HS-27A (cell line): Measurements from ENCODE around the gene RAD51B.
"Not testable (repeated sequence)": the region's sequence is repeated elsewhere in the genome, so short reads cannot be mapped to it uniquely, and the experiment has no call there.

ENCODE experiments used
- DNase-seq: peaks from one replicate; pipeline ENCODE4 v3.0.0-alpha.2; 2012; ENCODE audit warnings: low read depth, missing footprints

RAD51B gene

DNA sequence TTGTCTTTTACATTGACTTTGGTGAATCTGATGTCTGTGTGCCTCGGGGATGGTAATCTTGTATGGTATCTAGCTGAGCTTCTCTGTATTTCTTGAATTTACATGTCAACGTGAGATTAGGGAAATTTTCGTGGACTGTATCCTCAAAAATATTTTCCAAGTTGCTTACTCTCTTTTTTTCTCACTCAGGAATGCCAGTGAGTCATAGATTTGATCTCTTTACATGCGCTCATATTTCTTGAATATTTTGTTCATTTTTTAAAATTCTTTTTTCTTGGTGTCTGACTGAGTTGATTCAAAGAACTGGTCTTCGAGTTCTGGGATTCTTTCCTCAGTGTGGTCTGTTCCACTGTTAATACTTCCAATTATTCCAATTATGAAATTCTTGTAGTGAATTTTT is 207.7 kb downstream of the RAD51B start:
- peak; percentile 59 for DNase-seq

DNA sequence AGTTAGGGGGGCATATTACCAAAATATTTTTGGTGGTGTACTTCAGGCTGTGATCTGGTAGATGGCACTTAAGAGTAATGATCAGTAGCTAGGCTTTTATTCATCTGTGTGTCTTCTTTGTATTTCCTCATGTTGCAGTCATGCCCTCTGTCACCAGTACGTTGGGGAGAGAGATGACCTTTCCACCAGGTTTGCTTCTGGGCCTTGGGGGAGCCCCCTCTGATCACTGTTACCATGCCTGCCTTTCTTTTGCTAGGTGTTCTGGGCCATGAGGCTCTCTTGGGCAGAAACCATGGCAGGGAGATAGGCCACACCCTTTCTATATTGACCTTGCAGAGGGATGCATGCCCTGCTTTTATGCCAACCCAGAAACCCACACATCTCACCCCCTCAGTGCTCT is 208.5 kb downstream of the RAD51B start:
- DNase-seq = no peak

DNA sequence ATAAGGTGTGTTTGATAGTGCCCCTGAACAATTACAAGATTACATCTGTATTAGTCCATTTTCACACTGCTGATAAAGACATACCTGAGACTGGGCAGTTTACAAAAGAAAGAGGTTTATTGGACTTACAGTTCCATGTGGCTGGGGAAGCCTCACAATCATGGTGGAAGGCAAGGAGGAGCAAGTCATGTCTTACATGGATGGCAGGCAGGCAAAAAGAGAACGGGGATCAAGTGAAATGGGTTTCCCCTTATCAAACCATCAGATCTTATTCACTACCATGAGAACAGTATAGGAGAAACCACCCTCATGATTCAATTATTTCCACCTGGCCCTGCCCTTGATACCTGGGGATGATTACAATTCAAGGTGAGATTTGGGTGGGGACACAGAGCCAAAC is 211.4 kb downstream of the RAD51B start:
- not testable (repeated sequence) for DNase-seq

DNA sequence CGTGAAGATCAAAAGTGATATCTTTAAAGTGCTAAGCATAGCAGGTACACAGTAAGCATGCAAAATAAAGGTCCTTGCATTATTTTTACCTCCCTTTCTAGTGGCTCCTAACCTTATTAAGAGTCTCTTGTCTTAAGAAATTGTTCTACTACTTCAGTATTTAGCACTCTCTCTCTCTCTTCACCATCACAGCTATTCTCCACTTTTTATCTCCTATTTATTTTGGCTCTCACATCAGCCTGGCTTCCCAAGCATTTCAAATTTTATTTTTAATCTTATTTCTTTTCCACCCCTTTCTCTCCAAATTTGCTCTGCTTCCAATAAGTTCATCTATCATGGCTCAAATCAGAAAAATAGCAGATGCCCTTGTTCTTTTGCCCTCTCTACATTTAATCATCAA is 212.6 kb downstream of the RAD51B start:
- DNase-seq = no peak

DNA sequence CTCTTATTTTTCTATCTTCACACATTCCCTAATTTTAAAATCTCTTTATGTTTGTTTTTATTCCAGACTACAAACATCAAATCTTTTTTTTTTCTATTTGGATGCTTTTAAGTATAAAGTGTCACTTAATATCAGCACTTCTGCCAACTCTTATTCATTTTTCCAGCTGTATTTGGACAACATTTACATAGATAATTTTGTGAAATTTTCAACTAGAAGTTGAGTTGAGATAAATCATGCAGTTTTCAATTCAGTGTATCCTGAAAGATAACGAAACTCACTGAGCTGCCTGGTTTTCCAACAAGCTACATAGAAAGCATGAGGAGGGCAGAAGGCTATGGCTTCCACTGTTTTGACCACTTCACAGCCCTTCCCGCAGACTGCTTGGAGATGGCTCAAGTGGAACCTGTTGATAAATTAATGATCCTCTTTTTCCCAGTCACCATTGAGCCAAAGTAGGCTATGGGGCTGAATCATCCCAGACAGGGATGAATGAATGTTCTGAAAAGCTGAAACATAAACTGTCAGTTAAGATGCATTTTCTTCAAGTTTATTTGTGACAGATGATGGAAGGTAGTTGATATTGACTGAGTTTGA is 213.9 kb downstream of the RAD51B start:
- no peak for DNase-seq

DNA sequence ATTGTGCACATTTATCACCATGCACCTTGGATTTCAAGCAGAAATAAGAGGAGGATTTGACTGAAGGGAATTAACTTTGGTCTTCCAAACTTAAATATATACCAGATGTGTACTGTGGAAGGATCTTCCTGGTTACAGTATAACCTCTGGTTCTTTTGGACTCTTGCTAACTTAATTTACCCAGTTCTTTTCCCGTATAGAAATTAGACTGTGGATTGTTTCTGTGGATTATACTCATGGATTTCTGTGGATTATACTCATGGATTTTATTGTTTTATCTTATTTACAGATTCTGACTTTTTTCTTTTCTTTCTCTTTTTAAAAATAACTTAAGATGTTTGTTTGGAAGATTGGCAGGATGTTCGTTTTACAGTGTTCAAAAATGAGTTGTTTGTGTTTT is 215.3 kb downstream of the RAD51B start:
- DNase-seq = no peak

DNA sequence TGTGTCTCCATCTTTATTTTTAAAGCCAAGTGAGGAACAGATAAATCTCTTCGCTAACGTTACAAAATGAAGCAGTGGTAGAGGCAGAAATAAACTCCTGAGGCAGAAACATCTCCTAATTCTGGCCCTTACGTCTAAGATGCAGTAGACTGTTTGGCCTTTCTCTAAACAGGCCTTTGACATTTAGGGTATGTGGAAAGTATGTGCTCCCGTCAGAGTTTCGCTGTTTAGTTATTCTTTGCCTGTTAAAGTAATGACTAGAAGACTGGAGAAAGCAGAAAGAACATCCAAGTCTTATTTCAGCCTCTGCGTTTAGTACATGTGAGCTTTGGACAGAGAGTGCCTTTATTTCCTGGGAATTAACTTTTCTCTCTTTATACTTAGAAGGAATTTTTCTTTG is 216.6 kb downstream of the RAD51B start:
- DNase-seq = no peak

DNA sequence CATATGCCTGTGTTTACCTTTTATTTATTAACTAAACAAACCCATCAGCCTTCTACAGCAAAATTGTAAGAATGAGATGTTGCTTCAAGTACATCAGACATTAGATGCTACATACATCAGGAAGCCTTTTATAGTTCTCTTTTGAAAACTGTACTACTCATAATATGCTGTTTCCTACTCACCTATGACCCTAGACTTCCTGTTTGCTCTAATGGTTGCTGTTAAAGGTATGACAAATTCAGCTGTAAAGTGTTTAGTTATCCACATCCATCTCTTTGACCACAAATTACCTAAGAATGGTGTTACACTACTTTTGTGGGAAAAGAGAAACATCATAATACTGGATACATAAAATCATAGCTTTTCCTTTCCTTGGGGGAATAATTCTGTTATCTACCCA is 220.0 kb downstream of the RAD51B start:
- DNase-seq = no peak

DNA sequence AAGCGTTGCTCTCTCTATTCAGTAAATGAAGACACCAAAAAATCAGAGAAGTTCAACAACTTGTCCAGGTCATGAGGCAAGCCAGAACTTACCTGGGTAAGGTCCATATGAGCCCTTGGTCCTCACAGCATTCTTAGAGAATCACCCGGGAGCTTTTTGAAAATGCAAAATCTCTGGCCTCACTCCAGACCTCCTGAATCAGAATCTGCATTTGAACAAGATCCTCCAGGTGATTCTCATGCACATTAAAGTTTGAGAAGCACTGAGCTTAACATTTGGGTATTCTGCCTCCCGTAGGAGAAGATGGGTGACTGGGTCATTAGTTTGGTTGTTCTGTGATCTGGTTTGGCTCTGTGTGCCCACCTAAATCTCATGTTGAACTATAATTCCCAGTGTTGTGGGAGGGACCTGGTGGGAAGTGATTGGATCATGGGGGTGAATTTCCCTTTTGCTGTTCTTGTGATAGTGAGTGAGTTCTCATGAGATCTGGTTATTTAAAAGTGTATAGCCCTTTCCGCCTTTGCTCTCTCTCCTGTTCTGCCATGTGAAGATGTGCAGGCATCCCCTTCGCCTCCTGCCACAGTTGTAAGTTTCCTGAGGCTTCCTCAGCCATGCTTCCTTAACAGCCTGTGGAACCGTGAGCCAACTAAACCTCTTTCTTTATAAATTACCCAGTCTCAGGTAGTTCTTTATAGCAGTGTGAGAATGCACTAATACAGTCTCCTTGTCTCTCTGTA is 221.2 kb downstream of the RAD51B start:
- no peak for DNase-seq

DNA sequence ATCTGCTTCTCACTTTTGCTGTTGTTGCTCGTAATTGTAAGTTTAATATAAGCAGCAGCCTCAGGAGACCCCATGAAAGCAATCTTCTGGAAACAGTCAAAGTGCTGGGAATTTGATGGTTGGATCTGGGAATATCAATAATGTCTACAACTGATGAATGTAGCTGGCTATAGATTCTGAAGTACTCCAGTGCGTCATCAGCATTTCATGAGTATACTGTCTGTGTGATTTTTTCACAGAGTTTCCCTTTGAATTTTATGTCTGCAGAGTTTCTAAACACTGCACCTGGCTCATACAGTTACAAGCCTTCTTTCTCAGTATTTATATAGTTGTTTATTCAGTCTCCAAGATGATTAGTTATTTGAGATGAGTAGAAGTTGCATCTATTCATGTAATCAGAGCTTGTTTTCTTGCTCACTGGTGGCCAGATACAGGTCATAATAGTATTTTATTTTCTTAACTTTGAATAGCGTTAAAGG is 222.3 kb downstream of the RAD51B start:
- no peak for DNase-seq

DNA sequence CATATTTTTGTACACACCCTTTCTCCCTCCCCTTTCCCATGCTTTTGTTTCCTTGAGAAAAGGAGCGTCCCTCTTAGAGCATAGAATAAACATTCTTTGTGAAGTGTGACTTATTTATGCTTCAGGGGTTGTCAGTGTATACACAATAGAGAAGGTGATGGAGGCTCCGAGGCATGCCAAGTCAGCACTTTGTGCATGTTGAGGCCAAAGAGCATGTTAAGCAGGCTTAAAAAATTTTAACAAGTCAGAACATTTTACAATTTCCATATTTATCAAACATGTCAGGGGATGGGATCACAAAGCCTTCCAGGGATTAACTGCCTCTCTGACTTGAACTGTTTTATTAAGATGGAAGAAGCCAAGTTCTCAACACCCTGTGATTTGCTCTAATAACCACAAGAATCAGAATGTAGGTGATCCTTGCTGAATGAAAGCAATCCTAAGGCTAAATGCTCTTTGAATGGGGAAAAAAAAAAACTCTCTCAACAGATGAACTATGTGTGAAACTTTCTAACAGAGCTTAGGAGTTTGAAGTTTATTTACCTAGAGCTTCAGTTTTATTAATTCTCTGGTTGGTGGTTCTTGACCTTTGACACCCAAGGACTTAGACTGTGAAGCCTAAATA is 223.1 kb downstream of the RAD51B start:
- DNase-seq = no peak

DNA sequence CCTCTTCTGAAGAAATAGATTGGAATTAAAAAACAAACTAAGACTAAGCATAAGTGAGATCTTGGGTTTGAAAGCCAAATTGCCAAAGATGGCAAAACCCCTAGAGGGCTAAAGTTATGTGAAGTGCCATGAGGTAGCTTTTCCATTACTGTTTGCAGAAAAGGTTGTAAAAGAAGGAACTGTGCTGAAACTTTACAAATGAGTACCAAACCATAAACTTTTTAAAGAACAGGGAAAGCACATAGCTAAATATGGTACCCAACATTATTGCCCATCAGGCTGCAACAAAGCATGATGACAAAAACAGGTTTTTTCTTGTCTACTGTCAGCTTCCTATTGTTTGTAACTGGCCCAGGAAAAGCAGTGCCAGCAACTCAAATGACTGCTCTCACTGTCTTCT is 224.2 kb downstream of the RAD51B start:
- no peak for DNase-seq

DNA sequence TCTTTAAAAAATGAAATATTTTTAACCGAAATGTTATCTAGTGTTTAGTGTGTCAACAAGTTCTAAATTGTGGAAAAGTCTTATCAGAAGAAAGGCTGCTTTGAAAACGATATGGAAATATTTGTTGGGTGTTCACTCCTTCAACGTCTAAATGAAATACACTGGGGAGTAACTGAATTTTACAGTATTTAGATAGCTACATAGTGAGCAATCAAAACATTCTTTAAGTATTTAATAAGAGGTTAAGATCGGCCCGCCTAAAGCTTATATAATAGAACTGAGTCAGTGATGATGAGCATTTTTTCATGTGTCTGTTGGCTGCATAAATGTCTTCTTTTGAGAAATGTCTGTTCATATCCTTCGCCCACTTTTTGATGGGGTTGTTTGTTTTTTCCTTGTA is 228.3 kb downstream of the RAD51B start:
- DNase-seq = peak; percentile 42

DNA sequence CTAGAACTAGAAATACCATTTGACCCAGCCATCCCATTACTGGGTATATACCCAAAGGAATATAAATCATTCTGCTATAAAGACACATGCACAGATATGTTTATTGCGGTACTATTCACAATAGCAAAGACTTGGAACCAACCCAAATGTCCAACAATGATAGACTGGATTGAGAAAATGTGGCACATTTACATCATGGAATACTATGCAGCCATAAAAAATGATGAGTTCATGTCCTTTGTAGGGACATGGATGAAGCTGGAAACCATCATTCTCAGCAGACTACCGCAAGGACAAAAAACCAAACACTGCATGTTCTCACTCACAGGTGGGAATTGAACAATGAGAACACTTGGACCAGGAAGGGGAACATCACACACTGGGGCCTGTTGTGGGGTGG is 229.2 kb downstream of the RAD51B start:
- not testable (repeated sequence) for DNase-seq

DNA sequence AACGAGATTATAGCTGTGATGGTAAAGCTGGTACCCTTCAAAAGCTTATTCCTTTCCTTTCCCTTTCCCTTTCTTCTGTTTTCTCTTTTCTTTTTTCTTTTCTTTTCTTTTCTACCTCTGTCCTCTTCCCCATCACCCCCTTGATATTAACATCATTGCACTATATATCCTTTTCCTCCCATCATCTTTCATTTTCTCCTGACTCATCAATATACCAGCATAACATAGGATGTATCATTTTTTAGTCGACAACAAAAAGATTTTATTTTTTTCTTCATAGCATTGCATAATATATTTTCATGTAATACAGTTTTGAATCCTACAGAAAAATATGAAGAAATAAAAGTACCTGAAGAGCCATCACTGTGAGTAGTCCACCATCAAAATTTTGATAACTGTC is 230.6 kb downstream of the RAD51B start:
- no peak for DNase-seq

DNA sequence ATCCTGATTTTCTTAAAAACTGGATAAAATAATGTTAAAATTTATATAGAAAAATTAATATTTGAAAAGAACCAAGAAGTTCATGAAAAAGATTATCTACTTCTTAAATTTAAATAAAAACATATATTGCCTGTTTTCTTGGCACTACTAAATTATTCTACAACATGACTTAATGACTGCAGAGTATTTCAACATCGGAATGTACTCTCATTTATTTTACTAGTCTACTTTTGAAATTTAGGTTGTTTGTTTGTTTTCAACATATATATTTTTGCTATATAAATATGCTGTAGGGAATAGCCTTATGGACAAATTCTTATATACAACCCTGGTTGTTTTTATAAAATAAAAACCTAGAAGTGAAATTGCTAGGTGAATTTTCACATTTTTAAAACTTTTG is 231.6 kb downstream of the RAD51B start:
- no peak for DNase-seq

DNA sequence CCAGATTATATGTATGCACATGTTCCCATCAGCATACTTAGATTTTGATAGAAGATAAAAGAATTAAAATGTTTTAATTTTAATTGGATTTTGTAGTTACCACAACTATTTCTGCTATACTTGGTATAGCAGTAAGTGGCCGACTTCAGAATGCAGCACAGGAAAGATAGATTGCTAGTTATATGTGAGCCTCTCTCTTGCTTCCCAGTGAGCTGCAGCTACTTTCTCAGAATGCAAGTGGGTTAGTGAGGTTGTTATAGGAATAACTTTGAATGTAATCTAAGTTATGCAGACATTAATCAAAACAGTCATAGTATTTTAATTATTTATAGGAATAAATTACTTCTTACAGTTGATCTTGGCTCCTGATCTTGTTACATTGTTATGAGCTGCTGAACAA is 240.6 kb downstream of the RAD51B start:
- DNase-seq = no peak

DNA sequence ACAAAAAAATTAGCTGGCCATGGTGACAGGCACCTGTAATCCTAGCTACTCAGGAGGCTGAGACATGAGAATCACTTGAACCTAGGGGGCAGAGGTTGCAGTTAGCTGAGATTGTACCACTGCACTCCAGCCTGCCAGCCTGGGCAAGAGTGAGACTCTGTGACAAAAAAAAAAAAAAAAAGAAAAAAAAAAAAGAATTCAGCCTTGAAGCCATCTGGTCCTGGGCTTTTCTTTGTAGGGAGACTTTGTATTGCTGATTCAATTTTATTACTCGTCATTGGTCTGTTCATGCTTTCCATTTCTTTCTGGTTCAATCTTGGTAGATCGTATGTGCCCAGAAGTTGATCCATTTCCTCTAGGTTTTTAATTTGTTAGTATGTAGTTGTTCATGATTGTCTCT is 243.1 kb downstream of the RAD51B start:
- DNase-seq = no peak

DNA sequence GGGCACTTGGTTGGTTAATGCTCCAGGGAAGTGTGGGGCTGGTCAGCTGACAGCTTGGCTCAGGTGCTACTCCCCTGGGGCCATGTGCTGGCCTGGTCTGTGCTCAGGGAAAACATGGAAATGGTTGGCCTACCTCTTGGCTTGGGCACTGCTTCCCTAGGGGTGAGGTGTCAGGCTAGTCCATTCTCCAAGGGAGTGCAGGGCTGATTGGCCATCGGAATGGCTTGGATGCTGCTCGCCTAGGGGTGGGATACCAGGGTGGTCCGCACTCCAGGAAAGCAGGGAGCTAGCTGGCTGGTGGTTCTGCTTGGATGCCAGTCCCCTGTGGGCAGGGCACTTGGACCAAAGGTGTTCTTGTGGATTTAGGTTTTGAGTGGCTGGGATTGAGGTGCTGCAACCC is 245.7 kb downstream of the RAD51B start:
- no peak for DNase-seq

DNA sequence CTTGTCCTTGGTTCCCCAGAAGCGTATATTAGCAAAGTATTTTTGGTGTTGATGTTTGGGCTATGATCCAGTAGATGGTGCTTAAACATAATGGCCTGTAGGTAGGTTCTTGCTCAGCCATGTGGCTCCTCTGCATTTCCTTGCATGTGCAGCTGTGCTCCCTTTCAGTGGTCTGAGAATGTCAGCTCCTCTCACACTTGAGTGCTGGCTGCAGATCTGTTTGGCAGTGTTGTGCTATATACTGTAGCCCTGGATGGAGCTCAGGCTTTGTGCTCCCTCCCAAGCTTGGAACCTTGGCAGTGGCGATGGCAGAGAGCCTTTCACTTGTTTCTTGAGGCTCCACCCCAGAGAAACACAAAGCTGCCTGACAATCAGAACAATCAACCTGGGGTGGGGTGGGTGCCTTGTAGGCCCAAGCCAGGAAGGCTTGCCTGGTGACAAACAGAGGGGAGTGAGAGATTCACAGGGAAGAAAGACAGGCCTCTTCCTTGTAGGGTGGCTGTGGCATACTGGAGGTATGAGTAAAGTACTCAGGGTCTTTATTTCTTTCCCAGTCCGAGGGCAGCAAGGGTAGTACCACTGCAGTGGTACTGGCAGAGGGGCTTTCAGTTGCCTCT is 255.3 kb downstream of the RAD51B start:
- no peak for DNase-seq

DNA sequence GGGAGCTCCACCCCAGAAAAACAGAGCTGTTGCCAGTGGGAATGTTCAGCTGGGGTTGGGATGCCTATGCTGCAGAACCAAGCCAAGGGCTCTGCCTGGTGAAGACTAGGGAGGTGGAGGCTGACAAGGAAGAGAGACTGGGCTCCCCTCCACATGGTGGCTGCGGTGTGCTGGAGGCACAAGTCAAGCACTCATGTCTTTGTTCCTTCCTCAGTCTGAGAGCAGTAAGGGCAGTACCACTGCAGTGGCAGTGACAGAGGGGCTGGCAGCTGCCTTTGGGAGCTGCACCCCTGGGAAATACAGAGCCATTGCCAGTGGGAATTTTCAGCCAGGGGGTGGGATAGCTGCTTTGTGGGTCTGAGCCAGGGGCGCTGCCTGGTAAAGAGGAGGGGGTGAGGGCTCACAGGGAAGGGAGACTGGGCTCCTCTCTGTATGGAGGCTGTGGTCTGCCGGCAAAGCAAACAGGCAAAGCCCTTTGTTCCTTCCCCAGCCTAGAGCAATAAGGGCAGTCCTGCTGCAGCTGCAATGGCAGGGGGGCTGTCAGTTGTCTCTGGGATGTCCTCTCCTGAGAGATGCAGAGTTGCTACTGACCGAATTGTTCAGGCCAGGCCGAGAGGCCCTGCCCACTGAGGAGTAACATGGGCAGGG is 255.9 kb downstream of the RAD51B start:
- DNase-seq = no peak

DNA sequence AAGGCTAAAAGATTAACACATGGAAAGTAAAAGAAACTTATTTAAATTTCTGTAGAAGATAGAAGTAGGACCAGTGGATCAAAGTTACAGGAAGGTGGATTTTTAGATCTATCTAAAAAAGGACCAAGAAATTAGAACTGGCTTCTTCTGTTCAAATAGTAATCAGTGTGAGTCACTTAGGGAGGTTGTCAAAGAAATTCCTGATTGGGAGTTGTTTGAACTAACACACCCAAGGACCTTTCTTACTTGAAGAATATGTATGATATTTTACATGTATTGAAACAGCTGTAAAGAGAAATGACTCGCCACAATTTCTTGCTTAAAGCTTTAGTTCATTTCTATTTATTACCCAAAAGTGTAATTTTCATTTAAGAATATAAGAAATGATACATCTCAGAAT is 256.9 kb downstream of the RAD51B start:
- DNase-seq = peak; percentile 27
